Fibroblast of upper back skin (primary cell): ENCODE results near the gene SLC26A4.

ENCODE experiments used
- DNase-seq: peaks from one replicate; pipeline ENCODE4 v3.0.0-alpha.2; 2013

The SLC26A4 gene

DNA sequence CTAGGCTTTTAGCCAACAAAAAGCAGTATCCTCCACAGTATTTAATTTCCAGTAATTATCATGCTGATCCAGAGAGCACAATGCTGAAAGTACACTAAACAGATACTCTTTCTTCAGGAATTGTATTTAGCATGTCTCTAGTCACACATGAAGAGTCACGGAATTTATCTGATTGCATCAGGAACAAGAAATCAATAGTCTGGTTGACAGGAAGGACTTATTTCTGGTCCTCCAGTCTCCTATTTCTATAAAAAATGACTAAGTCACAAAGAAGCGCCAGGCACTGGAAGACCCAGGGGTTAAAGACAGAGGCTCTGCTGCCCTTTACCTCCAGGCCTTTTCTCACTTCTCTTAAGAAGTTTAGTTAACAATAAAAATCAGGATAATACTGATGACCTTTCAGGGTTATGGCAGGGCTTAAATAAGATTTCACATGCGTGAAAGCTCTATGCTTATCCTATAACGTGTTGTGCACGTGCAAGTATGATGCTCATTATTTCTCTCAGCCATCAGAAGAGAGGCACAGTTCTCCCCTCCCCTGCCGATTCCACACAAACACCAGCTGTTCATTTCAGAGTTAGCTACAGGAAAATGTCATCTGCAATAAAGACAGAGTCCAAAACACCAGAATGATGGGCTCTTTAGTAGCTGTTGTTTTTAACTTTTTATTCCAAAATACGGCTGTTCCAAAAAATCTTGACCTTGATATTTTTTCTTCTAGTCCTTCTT is 36.9 kb downstream of the SLC26A4 start:
- DNase-seq, result no peak

DNA sequence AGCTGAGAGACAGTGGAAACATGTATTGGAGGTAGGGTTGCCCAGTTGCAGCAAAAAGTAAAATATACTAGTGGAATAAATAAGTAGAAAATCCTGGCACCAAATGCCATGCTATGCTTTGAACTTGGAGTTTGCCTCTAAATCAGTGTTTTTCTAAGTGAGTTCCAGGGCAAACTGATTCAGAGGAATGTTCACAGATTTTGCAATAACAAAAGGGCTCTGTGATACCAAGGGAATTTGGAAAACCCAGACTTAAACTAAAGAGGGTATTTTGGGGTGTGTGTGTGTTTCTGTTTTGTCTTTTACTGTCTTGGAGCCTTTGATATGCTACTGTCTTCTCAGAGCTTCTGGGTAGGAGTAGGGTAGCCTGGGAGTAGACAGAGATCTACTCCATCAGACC is 39.9 kb downstream of the SLC26A4 start:
- no peak for DNase-seq

DNA sequence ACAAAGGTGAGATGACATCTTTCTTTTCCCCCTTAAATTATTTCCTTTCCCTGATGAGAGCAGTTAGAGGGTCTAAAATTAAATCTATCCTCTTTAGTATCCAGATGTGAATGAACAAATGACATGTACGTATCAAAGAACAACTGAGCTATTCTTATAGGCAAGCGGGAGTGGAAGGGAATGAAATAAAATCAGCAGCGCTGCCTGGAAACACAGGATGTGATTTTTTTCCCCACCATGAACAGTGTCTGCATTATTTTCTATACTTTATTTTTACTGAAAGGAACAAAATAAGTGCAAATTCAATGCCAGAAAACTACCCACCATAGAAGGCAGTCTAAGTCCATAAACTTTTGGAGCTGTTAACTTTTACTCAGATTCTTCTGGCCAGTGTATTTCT is 40.6 kb downstream of the SLC26A4 start:
- DNase-seq, result no peak

DNA sequence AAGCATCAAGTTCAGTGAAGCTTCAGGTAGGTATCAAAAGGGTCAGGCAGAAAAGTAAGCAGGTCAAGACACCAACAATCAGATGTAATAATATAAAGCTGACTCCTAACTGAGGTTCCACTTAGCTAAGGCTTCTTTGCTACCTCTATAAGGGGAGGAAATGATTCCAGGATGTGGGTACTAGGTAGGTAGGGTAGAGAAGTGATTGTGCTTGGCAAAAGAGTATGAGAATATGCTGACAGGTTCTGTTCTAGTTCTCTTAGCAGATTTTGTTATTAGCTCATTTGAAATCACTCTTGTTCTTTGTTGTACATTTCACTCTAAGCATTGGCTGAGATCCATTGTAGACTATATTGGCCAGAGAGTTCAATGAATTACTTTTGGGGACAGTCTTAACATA is 42.6 kb downstream of the SLC26A4 start:
- DNase-seq, result no peak

DNA sequence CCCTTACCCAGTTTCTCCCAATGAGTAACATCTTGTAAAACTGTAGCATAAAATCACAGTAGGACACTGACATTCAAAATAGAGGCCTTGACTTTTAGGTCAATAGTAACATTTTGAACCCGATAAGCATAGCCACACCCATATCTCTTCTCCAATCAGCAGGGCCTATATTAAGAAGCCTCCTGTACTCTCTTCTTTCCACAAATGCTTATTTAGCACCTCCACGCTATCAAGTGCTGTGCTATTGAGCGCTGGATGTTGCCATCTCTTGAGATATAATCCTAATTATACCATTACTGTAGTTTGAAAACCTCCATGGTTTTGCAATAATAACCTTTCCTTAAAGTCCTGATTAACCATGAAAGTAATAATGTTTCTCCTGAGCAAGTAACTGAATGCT is 43.2 kb downstream of the SLC26A4 start:
- DNase-seq, result no peak

DNA sequence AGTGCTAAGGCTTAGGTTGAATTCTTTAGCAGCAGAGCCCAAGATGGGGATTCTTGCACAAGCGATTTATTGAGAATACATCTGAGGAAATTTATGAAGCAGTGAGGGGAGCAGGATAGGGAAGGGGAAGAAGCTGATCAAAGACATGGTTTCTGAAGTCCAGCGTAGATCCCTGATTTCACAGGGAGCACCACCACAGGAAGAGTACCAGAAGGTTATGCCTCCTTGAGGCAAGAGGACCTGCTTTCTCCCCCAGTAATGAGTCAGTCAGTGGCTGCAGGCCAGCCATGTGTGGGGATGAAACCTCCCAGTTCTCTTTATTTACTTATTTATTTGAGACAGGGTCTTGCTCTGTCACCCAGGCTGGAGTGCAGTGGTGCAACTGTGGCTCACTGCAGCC is 48.3 kb downstream of the SLC26A4 start:
- DNase-seq, result no peak

DNA sequence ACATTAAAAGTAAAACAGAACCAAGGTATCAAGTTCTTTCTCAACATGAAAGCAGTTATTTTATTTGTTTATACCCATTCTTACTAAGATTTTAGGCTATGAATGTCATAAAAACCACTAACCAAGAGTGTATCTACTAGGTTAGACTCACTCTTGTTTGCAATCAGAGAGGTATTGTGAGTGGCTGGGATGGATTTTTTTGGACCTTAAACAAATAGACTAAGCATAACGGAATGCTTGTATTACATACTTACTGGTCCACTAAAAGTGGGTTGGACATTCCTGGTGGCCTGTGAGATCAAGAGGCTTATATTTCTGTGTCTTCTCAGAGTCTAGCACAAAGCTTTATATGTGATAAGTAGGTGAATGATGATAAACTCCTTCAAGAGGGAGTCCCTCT is 50.7 kb downstream of the SLC26A4 start:
- peak; percentile 48 for DNase-seq

DNA sequence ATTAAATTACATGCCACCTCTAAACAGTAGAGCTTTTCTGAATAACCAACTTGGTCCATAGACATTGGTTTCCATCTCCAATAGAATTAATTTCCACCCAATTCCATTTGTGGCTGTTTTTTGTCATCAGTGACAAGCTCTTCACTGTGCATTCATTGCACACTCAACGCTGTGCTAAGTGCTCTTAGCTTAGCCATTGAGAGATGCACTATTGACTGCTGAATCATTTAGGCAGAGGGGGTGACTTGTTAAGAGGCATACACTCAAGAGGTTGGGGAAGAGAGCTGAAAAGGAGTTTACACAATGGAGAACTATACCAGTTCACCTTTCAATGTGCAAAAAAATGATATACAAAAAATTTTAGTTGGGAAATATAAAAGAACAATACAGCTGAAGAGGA is 51.4 kb downstream of the SLC26A4 start:
- no peak for DNase-seq

DNA sequence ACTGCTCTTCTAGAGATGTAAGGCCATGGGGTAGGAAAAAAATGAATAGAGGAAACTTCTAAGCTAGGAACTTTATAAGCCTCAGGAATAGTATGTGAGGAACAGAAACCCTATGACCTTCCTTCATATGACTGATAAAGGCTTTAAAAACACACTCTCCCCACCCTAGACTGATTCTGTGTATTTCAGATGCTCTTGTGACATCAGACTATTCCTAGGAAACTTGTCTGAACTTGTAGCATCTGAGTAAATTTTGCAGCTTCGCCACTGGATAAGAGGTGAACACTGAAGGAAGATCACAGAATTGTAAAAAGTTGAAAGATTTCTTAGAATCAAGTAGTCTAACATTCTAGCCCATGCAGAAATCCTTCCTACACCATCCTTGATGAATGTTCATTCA is 52.3 kb downstream of the SLC26A4 start:
- DNase-seq, result no peak

DNA sequence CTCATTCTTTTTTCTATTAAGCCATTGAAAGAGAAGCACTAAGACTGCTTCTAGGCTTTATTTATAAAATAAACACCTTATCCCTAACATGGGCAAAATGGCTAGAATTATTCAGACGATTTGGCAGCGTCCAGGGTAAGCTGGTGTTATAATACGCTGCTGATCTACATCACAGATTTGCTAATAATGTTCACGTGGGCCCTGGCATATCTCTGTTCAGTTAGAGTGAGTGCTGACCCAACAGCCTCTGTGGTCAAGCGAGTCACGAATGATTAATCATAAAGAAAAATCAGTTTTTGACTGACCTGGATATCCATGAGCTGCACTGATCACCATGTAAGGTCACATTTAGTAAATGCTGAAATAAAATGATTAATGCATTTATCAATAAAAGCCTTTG is 54.9 kb downstream of the SLC26A4 start:
- peak; percentile 16 for DNase-seq

DNA sequence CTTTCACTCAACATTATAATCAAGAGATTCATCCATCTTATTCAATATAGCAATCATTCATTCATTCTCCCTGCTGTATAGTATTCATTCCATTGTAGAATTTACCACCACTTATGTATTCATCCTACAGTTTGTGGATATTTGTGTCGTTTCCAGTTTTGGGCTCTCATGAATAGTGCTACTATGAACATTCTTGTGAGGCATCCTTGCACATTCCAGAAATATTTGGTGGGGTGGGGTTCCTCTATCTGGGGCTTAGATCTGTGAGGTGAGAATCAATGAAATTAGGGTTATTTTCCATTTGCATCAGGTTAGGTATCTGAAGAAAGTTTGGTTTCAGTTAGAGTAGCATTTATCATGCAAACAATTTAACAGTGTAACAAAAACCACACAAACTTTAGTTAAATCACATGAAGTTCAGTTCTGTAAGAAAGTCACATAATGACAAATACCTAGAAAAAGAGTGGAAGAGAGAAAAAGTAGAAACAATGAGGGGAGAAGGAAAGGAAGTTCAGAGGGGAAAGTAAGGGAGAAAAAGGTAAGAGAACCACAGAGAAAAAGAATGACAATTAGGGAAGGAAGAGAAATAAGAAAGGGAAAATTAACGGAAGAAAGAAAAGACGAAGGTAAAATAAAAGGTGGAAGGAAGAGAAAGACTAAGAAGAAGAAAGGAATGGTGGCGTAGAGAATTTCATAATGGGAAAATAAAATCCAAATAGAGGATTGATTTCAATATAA is 58.0 kb downstream of the SLC26A4 start:
- DNase-seq, result no peak

DNA sequence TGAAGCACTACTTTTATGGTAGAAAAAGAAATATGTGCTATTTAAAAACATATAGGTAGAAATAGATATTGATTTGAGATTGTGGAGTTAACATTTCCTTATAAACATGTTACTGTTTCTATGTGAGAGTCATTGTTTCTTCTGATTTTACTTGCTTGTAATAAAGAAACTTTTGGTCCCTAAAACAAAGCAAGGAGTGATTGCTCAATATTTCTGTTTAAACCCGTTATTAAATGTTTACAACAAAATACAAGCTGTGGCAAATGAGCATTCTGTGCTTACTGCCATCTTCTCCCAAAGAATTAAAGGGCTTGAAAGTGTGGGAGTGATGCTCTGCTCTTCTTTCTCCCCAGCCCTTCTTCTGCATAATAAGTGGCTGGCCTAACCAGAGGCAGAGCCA is 60.7 kb downstream of the SLC26A4 start:
- no peak for DNase-seq

DNA sequence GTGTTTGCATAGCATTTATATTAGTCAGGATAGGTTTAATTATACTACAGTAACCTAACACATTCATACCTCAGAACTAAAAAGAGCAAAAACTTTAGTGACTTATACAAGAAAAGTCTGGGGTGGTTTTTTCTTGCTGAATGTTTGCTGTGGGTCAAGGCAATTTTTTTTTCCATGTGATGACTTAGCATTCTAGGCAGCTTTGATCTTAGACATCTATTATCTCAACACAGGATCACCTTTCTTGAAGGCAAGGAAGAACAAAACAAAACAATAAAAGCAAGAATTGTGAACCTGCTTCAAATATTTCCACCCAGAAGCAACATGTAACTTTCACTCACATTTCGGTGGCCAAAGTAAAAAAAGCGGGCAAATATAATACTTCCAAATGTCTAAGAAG is 62.6 kb downstream of the SLC26A4 start:
- DNase-seq, result no peak

DNA sequence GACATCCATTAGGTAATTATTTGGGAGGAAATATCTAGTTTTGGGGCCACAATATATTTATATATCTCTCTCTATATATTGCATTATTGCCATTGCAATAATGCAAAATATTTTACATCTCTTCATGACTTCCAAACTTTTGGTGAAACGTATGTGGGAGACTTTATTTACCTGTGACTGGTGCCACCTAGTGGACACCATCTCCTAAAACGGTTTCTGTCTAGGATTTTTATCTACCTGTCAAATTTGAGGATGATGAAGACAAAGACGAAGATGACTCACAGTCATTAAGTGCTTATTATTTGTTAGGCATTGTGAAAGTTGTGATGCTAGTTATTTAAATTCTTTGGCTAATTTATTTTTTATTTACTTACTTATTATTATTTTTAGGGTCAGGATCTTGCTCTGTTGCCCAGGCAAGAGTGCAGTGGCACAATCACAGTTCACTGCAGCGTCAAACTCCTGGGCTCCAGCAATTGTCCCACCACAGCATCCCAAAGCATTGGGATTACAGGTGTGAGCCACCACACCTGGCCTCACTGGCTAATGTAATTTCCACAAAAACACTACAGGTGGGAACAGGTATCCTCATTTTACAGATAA is 64.6 kb downstream of the SLC26A4 start:
- peak; percentile 66 for DNase-seq

DNA sequence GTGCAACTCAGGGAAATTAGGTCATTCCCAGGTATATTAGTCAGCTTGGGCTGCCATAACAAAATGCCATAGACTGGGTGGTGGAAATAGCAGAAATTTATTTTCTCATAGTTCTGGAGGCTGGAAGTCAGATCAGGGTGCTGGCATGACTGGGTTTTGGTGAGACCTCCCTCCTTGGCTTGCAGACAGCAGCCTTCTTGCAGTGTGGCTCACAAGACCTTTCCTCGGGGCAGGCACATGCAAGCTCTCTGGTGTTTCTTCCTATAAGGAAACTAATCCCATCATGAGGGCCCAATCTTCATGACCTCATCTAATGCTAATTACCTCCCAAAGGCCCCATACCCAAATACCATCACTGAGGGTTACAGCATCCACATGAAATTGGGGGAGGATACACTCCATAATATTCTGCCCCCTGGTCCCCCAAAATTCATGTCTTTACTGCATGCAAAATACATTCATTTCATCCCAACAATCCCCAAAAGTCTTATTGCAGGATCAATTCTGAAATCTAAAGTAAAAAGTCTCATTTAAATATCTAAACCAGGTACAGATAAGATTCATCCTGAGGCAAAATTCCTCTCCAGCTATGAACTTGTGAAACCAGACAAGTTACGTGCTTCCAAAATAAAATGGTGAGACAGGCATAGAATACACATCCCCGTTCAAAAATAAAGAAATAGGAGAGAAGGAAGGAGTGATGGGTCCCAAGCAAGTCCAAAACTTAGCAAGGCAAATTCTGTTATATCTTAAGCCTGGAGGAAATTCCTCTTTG is 65.9 kb downstream of the SLC26A4 start:
- no peak for DNase-seq

DNA sequence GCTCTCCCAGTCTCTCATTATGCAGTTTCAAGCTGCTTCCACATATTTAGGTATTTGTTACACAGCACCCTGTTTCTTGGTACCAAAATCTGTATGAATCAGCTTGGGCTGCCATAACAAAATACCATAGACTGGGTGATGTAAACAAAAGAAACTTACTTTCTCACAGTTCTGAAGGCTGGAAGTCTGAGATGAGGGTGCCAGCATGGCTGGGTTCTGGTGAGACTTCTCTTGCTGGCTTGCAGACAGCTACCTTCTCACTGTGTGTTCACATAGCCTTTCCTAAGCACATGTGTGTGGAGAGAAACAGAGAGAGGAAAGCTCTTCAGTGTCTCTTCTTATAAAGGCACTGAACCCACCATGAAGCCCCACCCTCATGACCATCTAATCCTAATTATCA is 67.6 kb downstream of the SLC26A4 start:
- DNase-seq, result no peak

DNA sequence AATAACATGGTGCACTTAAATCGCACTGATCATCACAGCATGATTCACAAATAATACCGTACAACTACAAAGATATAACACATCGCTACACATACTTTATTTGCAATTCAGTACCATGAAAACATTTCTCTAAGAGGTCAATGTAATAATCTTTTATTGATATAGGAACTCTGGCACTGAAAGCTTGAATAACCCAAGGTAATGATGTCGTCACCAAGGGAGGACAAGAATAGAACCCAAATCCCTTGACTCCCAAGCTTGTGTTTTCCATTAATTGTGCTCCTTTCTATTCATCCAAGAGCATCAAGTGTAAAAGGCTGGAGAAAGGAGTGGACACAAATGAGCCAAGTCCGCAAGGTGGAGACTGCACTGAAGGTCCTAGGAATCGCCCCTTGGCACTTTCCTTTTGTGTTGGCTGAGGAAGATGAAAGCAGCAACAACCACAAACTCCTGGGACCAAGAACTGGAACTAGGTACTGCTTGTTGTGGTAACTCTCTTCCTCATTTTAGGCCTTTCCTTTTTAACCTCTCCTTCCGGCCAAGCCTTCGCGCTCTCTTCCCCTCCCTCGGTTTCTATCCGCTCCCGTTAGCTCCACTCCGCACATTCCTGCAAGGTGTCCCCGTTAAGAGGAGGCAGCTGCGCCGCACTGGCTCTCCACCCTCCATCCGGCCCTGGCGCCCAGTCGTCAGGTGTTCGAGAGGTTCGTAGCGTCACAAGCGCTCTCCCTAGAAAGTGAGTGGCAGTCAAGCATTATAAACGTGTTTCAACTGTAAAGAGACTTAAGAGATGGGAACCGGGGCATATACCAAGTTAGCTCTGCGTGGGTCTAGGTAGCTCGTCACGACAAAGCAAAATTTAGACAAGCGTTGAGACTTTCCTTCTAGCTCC is 82.3 kb downstream of the SLC26A4 start:
- DNase-seq, result no peak

DNA sequence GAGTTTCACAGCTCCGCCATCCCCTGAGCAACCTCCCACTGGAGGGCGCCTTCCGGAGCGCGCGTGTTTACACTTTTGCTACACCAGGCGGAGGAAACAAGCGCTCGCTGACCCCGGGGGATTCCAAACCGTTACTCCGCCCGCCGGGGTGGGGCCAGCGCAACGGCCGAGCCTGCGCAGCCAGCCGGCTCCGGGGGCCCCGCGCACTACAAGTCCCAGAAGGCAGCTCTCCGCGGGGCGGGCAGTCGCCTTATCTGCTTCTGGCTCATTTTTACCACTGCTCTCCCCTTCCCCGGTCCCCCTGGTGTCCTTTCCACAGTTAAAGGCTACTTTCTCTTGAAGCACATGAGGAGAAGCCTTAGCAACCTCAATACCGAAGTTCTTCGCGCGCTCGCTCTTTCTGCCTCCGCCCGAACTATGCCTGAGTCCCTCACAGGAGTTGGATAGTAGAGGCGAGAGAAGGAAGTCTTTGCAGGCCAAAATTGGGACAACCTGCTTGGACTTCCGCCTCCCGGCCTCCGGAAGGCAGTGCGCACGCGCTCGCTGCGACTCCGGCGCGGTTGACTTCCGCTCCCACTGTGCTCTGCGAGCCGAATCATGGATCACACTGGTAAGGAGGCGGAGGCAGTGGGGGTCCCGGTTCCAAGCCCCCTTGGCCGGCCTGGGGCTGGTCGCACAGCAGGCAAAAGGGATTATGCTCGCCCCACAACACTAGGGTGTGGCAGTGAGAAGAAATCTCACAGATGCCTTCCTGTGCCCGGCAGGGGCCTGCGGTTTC is 83.1 kb downstream of the SLC26A4 start, which contains the start of gene CBLL1:
Gene CBLL1, plus strand, starts transcription at position 576 of the 778 bp plus-strand sequence. Its CDS starts 22 bp downstream, at position 598.
- peak; percentile 95 for DNase-seq

DNA sequence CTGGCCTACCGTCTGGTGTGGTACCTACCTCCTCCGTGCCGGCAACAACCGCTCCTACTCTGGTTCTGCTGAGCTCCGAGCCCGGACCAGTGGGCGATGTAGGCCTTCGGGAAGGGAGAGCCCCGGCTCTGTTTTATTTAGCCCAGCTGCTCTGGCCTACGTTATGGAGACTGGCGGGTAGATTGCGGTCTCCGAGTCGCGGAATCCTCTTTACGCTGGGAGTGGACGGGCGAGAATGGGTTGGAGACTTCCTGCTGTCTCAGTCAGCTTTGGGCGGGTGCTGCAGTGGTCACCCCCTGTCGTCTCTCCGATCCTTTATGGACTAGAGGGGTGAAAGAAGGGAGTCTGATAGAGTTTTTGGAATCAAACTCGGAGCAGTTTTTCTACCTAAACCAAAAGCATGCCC is 83.7 kb downstream of the SLC26A4 start:
- no peak for DNase-seq

DNA sequence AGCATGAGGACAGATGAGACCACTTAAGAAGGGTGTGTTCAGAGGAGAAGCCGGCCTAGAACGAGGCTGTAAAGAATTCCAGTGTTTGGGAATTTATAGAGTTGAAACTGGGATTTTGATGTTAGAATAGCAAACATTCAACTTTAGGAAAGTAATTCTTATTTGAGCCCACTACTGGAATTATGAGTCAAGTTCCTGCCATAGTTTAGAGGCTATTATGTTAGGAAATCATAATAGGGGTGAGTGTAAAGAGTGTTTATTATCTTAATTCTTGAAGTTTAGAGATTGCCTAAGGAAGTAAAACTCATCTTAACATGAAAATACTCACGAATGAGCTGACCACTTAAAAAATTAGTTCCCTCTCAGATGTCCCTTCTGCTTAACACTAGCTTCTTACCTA is 85.4 kb downstream of the SLC26A4 start:
- no peak for DNase-seq

DNA sequence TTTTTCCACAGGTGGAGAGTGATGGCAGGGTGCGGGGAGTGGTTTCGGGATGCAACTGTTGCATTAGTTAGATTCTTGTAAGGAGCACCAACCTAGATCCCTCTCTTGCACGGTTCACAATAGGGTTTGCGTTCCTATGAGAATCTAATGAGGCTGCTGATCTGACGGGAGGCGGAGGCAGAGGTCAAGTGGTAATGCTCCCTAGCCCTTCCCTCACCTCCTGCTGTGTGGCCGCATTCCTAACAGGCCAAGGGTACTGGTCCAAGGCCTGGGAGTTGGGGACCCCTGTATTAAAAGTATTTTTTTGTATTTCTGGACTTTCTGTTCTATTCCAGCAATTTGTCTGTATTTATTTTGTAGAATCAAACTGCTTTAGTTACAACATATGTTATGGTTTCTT is 90.5 kb downstream of the SLC26A4 start:
- no peak for DNase-seq
